Hepatocyte (in vitro differentiated cells): Measurements from ENCODE around the gene L3MBTL3. TPM values are rescaled to one million over a fixed set of nuclear protein-coding genes. Genes with fewer than 3 reads are reported as not detected.

Source experiments
- DNase-seq: peaks from one replicate; pipeline ENCODE4 v3.0.0-alpha.2; 2016; ENCODE audit warnings: low spot score
- H2AFZ ChIP-seq: fragments of 200-600 bp; sonication (generic); 2 replicates; pipeline ENCODE4 v1.6.0; 2016; ENCODE audit warnings: antibody characterized with exemption, mild to moderate bottlenecking
- H3K27ac ChIP-seq: fragments of 200-600 bp; sonication (generic); 2 replicates; pipeline ENCODE4 v1.5.1; 2016; ENCODE audit warnings: mild to moderate bottlenecking
- H3K27me3 ChIP-seq: fragments of 200-600 bp; sonication (generic); 2 replicates; pipeline ENCODE4 v1.6.1; 2016
- H3K36me3 ChIP-seq: fragments of 200-600 bp; sonication (generic); replicated peaks from 2 replicates; pipeline ENCODE4 v1.5.1; 2016; ENCODE audit warnings: low read depth; ENCODE audit not compliant: insufficient read depth
- H3K4me1 ChIP-seq: fragments of 200-600 bp; sonication (generic); 2 replicates; pipeline ENCODE4 v1.5.1; 2016; ENCODE audit warnings: mild to moderate bottlenecking, moderate library complexity; ENCODE audit not compliant: insufficient read depth
- H3K4me2 ChIP-seq: fragments of 200-600 bp; sonication (generic); 2 replicates; pipeline ENCODE4 v1.6.0; 2016
- H3K4me3 ChIP-seq: fragments of 200-600 bp; sonication (generic); 2 replicates; pipeline ENCODE4 v1.5.1; 2016; ENCODE audit warnings: mild to moderate bottlenecking
- H3K79me2 ChIP-seq: fragments of 200-600 bp; sonication (generic); 2 replicates; pipeline ENCODE4 v1.6.0; 2017; ENCODE audit warnings: mild to moderate bottlenecking
- H3K9me2 ChIP-seq: fragments of 200-600 bp; sonication (generic); replicated peaks from 2 replicates; pipeline ENCODE4 v1.6.0; 2017; ENCODE audit warnings: mild to moderate bottlenecking; ENCODE audit not compliant: insufficient read depth
- H3K9me3 ChIP-seq: fragments of 200-600 bp; sonication (generic); 2 replicates; pipeline ENCODE4 v1.5.1; 2016; ENCODE audit warnings: low read depth, mild to moderate bottlenecking
- H4K20me1 ChIP-seq: fragments of 200-600 bp; sonication (generic); 2 replicates; pipeline ENCODE4 v1.6.0; 2016; ENCODE audit warnings: mild to moderate bottlenecking; ENCODE audit not compliant: insufficient read depth, poor library complexity, severe bottlenecking
- CTCF ChIP-seq: fragments of 200-600 bp; sonication (generic); IDR thresholded peaks from 2 replicates; pipeline ENCODE4 v1.5.1; 2016; ENCODE audit warnings: antibody characterized with exemption, mild to moderate bottlenecking; ENCODE audit not compliant: poor library complexity
- EZH2 ChIP-seq: fragments of 200-600 bp; sonication (generic); IDR thresholded peaks from 2 replicates; pipeline ENCODE4 v1.6.1; 2016; ENCODE audit warnings: antibody characterized with exemption, mild to moderate bottlenecking, borderline replicate concordance
- EZH2phosphoT487 ChIP-seq: fragments of 200-600 bp; sonication (generic); IDR thresholded peaks from one replicate; pipeline ENCODE4 v1.6.1; 2018; ENCODE audit warnings: antibody characterized with exemption, mild to moderate bottlenecking, low read depth, moderate library complexity; ENCODE audit not compliant: unreplicated experiment, severe bottlenecking
- WGBS: methylation state at CpG from one replicate; pipeline ENCODE4 v1.1.6; 2016; ENCODE audit warnings: low lambda C conversion rate; ENCODE audit errors: missing lambda C conversion rate; 5-methylcytosine and 5-hydroxymethylcytosine counted together
- polyA plus RNA-seq: library from polyadenylated mRNA; unstranded; fragments of >200 nt; fragmentation: Nextera tagmentation; extraction: Ambion mirVana; gene quantifications from 2 replicates; pipeline ENCODE4 v1.2.1, GENCODE V29; 2016
- total RNA-seq: library from RNA; depleted of rRNA; stranded (reverse); fragments of >200 nt; gene quantifications from 2 replicates; pipeline ENCODE4 v1.2.3, GENCODE V29; 2014

The L3MBTL3 gene
- total and polyA plus RNA-seq, 2 experiments from 2014 or later, result 5.3 to 20.1 TPM

DNA sequence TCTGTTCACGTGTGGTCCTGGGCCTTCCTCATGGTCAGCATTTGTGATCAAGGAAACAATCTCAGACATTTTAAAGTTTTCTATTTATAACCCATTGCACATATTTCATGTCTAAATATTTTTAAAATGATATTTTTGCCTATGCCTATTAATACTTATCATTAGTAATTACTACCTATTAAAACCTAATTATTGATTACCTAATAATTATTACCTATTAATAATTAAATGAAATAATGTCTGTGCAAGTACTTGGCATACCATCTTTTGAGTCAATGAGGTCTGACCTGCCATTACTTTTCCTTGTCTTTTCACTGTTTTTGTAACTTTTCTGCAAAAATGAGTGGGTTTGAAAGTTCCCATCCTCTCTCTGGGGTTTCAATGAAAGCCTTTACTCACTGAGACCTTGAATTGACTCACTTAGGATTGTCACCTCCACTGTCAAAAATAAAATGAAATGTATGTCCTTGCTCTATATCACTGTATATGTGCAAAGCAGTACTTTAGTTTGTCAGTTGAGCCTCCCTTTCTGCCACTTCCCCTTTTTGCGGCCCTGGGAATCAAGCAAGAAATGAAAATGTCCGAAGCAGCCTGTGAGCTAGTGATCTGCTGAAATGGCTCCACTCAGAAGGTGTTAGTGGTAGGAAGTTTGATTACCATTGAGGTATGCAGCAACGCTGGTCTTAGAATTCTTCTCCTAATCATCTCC is 87.8 kb downstream of the L3MBTL3 start:
- H3K9me2 ChIP-seq, result no peaks in the 10 kb centered on the region
- H2AFZ ChIP-seq, result no peak overlapping the region
- H3K4me1 ChIP-seq, result no peaks in the 10 kb centered on the region
- no peak overlapping the region for H3K27ac ChIP-seq
- H3K4me3 ChIP-seq, result no peak overlapping the region
- no peaks in the 10 kb centered on the region for H4K20me1 ChIP-seq
- WGBS, result 93% methylated on average over 4 of the region's 4 CpGs
- no peak for DNase-seq
- H3K4me2 ChIP-seq, result no peak overlapping the region
- peaks cover 5% of the 10 kb centered on the region for H3K9me3 ChIP-seq
- no peak for TF ChIP-seq EZH2
- TF ChIP-seq EZH2phosphoT487, result no peak
- no peak for TF ChIP-seq CTCF
- no peaks in the 10 kb centered on the region for H3K36me3 ChIP-seq
- H3K79me2 ChIP-seq, result no peaks in the 10 kb centered on the region
- H3K27me3 ChIP-seq, result no peaks in the 10 kb centered on the region

- H3K4me2 ChIP-seq, result no peak overlapping the region
- no peak overlapping the region for H3K27ac ChIP-seq
- 75% methylated on average over 1 of the region's 1 CpG for WGBS
Measured at GRCh38 chr6:130107710-130108109, 89.3 kb downstream of the L3MBTL3 start.

DNA sequence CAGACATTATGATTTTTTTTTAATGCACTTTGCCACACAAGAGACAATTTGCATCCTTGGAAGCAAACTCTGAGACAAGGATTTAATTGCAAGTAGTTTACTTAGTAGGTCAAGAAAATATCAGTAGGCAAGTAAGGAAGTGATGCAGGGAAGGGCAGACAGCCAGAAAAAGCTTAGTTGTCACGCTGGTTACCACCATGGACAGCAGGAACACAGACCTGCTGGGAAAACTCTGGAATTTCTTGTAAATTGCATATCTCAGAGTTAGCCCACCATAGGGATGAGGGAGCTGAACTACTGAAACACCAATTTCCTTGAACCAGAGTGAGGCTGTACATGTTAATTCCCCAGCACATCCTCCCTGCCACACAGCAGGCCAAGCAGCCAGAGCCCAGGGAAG is 92.7 kb downstream of the L3MBTL3 start:
- 92% methylated on average over 1 of the region's 1 CpG for WGBS
- Histone ChIP-seq H3K4me3 (no peak overlapping the region), H3K9me3 (peaks cover 5% of the 10 kb centered on the region), H3K27me3 (no peaks in the 10 kb centered on the region), H4K20me1 (no peaks in the 10 kb centered on the region), H3K27ac (no peak overlapping the region), H3K4me2 (no peak overlapping the region), H3K79me2 (no peaks in the 10 kb centered on the region), H3K36me3 (no peaks in the 10 kb centered on the region), H3K9me2 (no peaks in the 10 kb centered on the region), H3K4me1 (no peaks in the 10 kb centered on the region), H2AFZ (no peak overlapping the region)
- no peak for DNase-seq
- TF ChIP-seq EZH2 (no peak), EZH2phosphoT487 (no peak), CTCF (no peak)

More at GRCh38 chr6:130107710-130108109, 89.3 kb downstream of the L3MBTL3 start:
- H3K36me3 ChIP-seq, result no peaks in the 10 kb centered on the region
- H2AFZ ChIP-seq, result no peak overlapping the region
- no peaks in the 10 kb centered on the region for H3K4me1 ChIP-seq
- H4K20me1 ChIP-seq, result no peaks in the 10 kb centered on the region
- no peak for DNase-seq
- H3K9me2 ChIP-seq, result no peaks in the 10 kb centered on the region
- no peaks in the 10 kb centered on the region for H3K27me3 ChIP-seq
- peaks cover 5% of the 10 kb centered on the region for H3K9me3 ChIP-seq
- TF ChIP-seq EZH2phosphoT487 (no peak), EZH2 (no peak), CTCF (no peak)
- H3K79me2 ChIP-seq, result no peaks in the 10 kb centered on the region
- H3K4me3 ChIP-seq, result no peak overlapping the region
